ENCODE measurements around the gene PRODH2. TPM values are rescaled to one million over a fixed set of nuclear protein-coding genes. Genes with fewer than 3 reads are reported as not detected.
"Not testable (repeated sequence)": the region's sequence is repeated elsewhere in the genome, so short reads cannot be mapped to it uniquely, and the experiment has no call there.

The PRODH2 gene
- total RNA-seq, 1 experiment from 2014 or later: not detected

DNA sequence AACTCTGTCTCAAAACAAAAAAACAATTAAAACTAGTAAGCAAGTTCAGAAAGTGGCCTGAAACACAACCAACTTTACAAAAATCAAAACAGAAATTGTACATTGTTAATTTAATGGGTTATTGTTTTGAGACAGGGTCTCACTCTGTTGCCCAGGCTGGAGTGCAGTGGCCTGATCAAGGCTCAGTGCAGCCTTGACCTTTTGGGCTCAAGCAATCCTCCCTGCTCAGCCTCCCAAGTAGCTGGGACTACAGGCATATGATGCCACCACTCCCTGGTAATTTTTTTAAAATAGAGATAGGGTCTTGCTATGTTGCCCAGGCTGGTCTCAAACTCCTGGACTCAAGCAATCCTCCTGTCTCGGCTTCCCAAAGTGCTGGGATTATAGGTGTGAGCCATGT is 17.1 kb downstream of the PRODH2 start:
- not testable (repeated sequence) for H3K4me3 ChIP-seq (ENCODE audit: insufficient read depth, low read depth, low read length); H3K36me3 ChIP-seq (replicated peaks; ENCODE audit: control insufficient read depth, insufficient read depth, low read length); H3K27me3 ChIP-seq (ENCODE audit: control insufficient read depth, insufficient read depth, low read length); DNase-seq

GRCh38 chr19:35793381-35794165 is 19.1 kb downstream of the PRODH2 start:
- Histone ChIP-seq H3K27me3 (ENCODE audit: control insufficient read depth, insufficient read depth, low read length) (peaks cover 3% of the 10 kb centered on the region; the same call in 1 of the 2 replicates), H3K36me3 (replicated peaks; ENCODE audit: control insufficient read depth, insufficient read depth, low read length) (no peaks in the 10 kb centered on the region), H3K4me3 (ENCODE audit: insufficient read depth, low read depth, low read length) (no peak overlapping the region)
- DNase-seq: peak; percentile 51

- Histone ChIP-seq H3K36me3 (replicated peaks; ENCODE audit: control insufficient read depth, insufficient read depth, low read length) (no peaks in the 10 kb centered on the region), H3K27me3 (ENCODE audit: control insufficient read depth, insufficient read depth, low read length) (peaks cover 1% of the 10 kb centered on the region; the same call in 1 of the 2 replicates), H3K4me3 (ENCODE audit: insufficient read depth, low read depth, low read length) (no peak overlapping the region)
- no peak for DNase-seq
Measured at GRCh38 chr19:35792888-35793287, 19.8 kb downstream of the PRODH2 start.

- peak; percentile 58 for DNase-seq
- H3K36me3 ChIP-seq (replicated peaks; ENCODE audit: control insufficient read depth, insufficient read depth, low read length): no peaks in the 10 kb centered on the region
- peaks cover 1% of the 10 kb centered on the region; the same call in 1 of the 2 replicates for H3K27me3 ChIP-seq (ENCODE audit: control insufficient read depth, insufficient read depth, low read length)
- H3K4me3 ChIP-seq (ENCODE audit: insufficient read depth, low read depth, low read length): no peak overlapping the region
Measured at GRCh38 chr19:35792312-35792711, 20.3 kb downstream of the PRODH2 start.

DNA sequence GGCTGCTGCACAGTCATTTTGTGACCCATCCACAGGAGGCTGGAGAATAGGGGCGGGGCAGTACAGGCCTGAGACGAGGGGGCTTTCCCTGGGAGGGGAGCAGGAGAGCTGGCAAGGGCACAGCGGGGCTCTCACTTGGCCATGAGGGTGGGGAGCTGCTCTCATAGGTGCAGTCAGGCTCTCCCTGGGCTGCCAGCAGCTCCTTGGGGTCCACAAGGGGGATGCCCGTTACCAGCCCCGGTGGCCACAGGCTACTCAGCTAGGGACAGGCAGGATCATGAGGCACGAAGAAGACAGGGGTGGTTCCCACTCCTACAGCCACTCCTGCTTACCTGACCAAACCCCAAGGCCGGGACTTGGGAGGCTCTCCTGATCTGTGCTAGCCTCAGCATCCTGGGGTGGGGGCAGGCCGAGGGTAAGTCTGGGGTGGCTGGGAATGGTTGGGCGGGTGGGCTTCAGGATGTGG is 20.8 kb downstream of the PRODH2 start:
- Histone ChIP-seq H3K27me3 (ENCODE audit: control insufficient read depth, insufficient read depth, low read length) (no peaks in the 10 kb centered on the region), H3K36me3 (replicated peaks; ENCODE audit: control insufficient read depth, insufficient read depth, low read length) (no peaks in the 10 kb centered on the region), H3K4me3 (ENCODE audit: insufficient read depth, low read depth, low read length) (no peak overlapping the region)
- no peak for DNase-seq

GRCh38 chr19:35790981-35791813 is 21.4 kb downstream of the PRODH2 start:
- H3K4me3 ChIP-seq (ENCODE audit: insufficient read depth, low read depth, low read length): no peak overlapping the region
- H3K27me3 ChIP-seq (ENCODE audit: control insufficient read depth, insufficient read depth, low read length): no peaks in the 10 kb centered on the region
- H3K36me3 ChIP-seq (replicated peaks; ENCODE audit: control insufficient read depth, insufficient read depth, low read length): no peaks in the 10 kb centered on the region
- peak; percentile 77 for DNase-seq

- Histone ChIP-seq H3K36me3 (replicated peaks; ENCODE audit: control insufficient read depth, insufficient read depth, low read length) (no peaks in the 10 kb centered on the region), H3K4me3 (ENCODE audit: insufficient read depth, low read depth, low read length) (no peak overlapping the region), H3K27me3 (ENCODE audit: control insufficient read depth, insufficient read depth, low read length) (no peaks in the 10 kb centered on the region; the same call in 1 of the 2 replicates)
- peak; percentile 54 for DNase-seq
Measured at GRCh38 chr19:35789978-35790944, 22.4 kb downstream of the PRODH2 start.

- peak; percentile 59 for DNase-seq
- no peak overlapping the region for H3K4me3 ChIP-seq (ENCODE audit: insufficient read depth, low read depth, low read length)
- no peaks in the 10 kb centered on the region for H3K36me3 ChIP-seq (replicated peaks; ENCODE audit: control insufficient read depth, insufficient read depth, low read length)
- H3K27me3 ChIP-seq (ENCODE audit: control insufficient read depth, insufficient read depth, low read length): peaks cover 1% of the 10 kb centered on the region; the same call in 1 of the 2 replicates
Measured at GRCh38 chr19:35789195-35789977, 23.3 kb downstream of the PRODH2 start.

DNA sequence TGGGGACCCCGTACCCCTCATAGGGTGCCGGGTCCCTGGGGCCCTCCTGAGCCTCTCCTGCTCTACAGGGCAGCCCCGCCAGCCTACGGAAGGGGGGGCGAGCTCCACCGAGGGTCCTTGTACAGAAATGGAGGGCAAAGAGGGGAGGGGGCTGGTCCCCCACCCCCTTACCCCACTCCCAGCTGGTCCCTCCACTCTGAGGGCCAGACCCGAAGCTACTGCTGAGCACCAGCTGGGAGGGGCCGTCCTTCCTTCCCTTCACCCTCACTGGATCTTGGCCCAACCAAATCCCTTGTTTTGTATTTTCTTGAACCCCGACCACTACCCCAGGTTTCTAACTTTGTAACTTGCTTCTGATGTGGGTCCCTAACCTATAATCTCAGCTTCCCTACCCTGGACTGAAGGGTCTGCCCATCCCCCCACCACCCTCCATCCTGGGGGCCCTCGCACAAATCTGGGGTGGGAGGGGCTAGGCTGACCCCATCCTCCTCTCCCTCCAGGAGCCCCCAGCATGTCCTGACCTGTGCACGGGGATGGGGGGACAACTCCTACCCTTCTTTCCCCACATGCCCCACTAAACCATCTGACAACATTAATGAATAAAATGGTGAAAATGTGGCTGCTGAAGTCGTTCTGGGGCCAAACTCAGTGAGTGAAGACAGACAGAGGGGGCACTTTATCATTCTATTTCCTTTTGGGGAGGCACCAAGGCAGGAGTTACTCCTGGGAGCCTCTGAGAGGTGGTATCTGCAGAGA is 24.3 kb downstream of the PRODH2 start:
- peak; percentile 57 for DNase-seq
- Histone ChIP-seq H3K27me3 (ENCODE audit: control insufficient read depth, insufficient read depth, low read length) (peaks cover 1% of the 10 kb centered on the region; the same call in 1 of the 2 replicates), H3K36me3 (replicated peaks; ENCODE audit: control insufficient read depth, insufficient read depth, low read length) (no peaks in the 10 kb centered on the region)

GRCh38 chr19:35787227-35787799 is 25.3 kb downstream of the PRODH2 start:
- no peaks in the 10 kb centered on the region for H3K36me3 ChIP-seq (replicated peaks; ENCODE audit: control insufficient read depth, insufficient read depth, low read length)
- H3K27me3 ChIP-seq (ENCODE audit: control insufficient read depth, insufficient read depth, low read length): peaks cover 1% of the 10 kb centered on the region; the same call in 1 of the 2 replicates
- peak; percentile 53 for DNase-seq
- H3K4me3 ChIP-seq (ENCODE audit: insufficient read depth, low read depth, low read length): no peak overlapping the region

More for the DNA sequence above, 24.3 kb downstream of the PRODH2 start:
- H3K4me3 ChIP-seq (ENCODE audit: insufficient read depth, low read depth, low read length): no peak overlapping the region

DNA sequence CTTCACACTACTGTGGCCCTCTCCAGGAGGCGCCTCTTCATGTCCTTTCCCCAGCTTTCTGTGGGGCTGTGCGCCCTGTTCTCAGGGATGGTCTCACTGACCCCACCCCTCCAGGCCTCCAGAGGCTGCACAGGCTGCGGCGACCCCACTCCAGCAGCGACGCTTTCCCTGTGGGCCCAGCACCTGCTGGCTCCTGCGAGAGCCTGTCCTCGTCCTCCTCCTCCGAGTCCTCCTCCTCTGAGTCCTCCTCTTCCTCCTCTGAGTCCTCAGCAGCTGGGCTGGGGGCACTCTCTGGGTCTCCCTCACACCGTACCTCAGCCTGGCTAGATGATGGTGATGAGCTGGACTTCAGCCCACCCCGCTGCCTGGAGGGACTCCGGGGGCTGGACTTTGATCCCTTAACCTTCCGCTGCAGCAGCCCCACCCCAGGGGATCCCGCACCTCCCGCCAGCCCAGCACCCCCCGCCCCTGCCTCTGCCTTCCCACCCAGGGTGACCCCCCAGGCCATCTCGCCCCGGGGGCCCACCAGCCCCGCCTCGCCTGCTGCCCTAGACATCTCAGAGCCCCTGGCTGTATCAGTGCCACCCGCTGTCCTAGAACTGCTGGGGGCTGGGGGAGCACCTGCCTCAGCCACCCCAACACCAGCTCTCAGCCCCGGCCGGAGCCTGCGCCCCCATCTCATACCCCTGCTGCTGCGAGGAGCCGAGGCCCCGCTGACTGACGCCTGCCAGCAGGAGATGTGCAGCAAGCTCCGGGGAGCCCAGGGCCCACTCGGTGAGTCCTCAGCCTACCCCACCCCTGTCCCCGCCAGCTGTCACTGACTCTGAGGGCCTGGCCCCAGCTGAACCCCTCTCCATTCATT is 26.1 kb downstream of the PRODH2 start:
- peak; percentile 57 for DNase-seq
- peaks cover 1% of the 10 kb centered on the region; the same call in 1 of the 2 replicates for H3K27me3 ChIP-seq (ENCODE audit: control insufficient read depth, insufficient read depth, low read length)
- no peaks in the 10 kb centered on the region for H3K36me3 ChIP-seq (replicated peaks; ENCODE audit: control insufficient read depth, insufficient read depth, low read length)
- H3K4me3 ChIP-seq (ENCODE audit: insufficient read depth, low read depth, low read length): no peak overlapping the region

DNA sequence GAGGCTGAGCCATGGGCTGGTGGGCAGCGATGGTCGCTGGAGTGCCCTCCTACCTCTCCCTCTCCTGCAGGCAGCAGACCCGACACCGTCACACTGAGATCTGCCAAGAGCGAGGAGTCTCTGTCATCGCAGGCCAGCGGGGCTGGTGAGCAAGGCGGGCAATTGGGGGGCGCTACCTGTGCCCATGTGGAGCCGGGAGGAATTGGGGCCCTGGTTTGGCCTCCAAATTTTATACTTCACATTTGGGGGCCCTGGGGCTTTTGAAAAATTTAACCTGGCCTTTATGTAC is 27.4 kb downstream of the PRODH2 start:
- DNase-seq: no peak
- Histone ChIP-seq H3K4me3 (ENCODE audit: insufficient read depth, low read depth, low read length) (peak overlapping the region; percentile 50), H3K27me3 (ENCODE audit: control insufficient read depth, insufficient read depth, low read length) (peaks cover 1% of the 10 kb centered on the region; the same call in 1 of the 2 replicates), H3K36me3 (replicated peaks; ENCODE audit: control insufficient read depth, insufficient read depth, low read length) (no peaks in the 10 kb centered on the region)

Measured in H7 (cell line).